Stimulated activated CD8-positive, alpha-beta memory T cell treated with anti-CD3 and anti-CD28 coated beads, Interleukin-12 subunit alpha, Interleukin-12 subunit beta, amount 100 ng/mL, for 24 hours (primary cell): Measurements from ENCODE around the gene KSR2.

ENCODE experiments used
- DNase-seq: peaks from one replicate; pipeline ENCODE4 v3.0.0-alpha.2; 2020; ENCODE audit errors: extremely low read depth

KSR2 gene

DNA sequence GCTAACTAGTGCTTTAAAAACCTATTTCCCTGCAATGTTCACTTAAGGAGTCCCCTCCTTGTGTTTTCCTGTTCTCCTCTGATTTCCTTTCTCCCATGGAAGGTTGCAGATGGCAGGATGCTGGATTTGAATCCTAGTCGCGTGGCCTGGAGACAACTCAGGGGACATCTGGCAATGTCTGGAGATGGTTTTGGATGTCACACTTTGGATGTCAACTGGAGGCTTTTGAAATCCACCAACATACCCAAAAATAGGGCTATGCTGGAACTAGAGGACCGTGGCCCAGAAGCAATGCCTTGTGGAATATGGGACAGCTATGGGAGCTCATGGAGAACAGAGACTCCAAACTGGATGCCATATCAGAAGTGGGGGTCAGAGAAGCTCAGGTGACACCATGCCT is 511.6 kb downstream of the KSR2 start:
- no peak for DNase-seq

DNA sequence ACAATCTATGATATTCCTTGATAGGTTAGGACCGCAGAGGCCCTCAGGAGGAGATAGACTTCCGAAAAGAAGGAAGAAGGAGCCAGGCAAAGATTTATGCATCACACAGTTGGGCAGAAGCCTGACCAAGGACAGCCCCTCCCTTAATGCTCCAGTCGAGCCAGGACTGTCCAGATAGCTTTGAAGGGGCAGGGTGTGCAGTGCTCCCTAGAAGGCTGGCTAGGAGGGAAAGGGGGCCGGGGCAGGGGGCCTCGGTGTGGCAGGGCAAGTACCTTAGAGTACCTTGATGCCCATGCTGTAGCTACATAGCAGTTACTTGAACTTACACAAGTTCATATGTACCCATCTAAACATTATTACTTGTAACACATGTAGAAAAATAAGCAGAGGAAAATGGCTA is 512.7 kb downstream of the KSR2 start:
- no peak for DNase-seq

DNA sequence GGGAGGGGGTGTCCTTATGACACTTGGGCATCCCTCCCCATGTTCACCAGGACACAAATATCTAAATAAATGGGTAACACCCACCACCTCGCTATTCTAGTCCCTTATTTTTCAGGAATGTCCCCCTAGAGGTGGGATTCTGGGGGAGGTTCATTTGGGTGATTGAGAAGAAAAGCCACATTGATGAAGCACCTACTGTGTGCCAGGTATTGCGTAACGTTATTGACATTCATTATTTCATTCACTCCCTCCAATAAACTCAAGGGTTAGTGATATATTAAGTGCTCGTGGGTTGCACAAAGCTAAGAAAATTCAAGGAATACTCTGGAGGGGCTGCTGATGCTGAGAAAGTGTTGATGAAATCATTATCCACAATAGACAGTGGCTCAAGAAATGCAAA is 514.8 kb downstream of the KSR2 start:
- no peak for DNase-seq

DNA sequence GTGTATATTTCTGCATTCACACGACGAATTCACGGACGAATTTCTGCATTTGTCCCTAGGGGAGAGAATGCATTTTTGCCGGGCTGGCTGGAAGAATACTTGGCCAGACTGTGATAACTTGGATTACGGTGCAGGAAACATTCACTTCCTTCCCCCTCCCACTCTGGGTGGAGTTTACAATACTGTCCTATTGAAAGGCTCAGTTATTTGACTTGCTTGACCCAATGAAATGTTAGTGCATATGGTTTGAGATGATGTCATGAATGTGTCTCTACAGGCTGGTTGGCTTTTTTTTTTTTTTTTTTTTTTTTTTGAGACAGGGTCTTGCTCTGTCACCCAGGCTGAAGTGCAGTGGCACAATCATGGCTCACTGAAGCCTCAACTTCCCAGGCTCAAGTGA is 516.7 kb downstream of the KSR2 start:
- no peak for DNase-seq

DNA sequence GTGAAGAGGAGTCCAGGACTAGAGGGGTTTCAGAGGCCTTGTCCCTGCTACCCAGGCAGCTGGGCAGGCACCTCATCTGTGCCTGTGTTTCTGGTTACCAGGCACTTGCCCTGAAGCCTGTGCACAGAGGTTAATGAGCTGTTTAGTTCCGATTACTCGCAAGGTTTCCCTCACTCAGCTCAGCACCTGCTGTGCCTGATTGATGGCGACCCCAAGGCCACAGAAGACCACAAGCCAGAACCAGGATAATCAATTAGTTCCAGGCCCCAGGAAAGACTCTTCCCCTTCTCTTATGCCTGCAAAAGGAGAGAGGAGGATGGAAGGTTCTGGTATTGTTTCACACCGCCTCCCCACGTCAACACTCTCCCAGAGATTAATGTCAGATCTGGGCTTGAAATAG is 518.6 kb downstream of the KSR2 start:
- DNase-seq = no peak

DNA sequence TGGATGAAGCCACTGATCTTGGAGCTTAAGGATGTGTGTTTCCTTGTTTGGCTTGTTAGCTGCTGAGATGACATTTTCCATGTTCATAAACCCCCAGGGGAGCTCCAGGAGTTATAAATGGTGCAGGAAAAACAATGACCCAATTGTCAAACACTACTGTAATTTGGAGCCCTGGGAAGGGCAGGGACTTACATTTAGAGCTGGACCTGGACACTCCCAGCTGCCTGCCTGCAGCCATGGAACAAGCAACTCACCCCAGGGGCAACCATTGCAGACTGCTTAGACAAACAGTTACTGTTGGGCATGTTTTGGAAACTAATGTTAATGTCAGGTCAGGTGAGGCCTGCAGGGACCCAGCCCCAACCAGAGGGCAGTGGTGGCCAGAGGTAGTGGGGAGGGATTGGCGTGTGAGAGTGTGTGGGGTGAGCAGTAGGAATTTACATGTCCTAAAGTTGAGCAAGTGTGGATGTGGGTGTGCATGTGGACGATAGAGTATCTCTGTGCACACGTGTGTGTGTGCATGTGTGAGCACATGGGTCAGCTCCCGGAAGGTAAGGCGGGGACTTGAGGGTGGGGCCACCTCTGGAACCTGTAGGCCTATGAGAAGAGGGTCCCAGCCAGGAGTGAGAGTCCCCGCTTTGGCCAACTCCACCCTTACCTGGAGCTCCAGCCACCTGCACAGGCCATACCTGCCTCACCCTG is 521.0 kb downstream of the KSR2 start:
- no peak for DNase-seq

DNA sequence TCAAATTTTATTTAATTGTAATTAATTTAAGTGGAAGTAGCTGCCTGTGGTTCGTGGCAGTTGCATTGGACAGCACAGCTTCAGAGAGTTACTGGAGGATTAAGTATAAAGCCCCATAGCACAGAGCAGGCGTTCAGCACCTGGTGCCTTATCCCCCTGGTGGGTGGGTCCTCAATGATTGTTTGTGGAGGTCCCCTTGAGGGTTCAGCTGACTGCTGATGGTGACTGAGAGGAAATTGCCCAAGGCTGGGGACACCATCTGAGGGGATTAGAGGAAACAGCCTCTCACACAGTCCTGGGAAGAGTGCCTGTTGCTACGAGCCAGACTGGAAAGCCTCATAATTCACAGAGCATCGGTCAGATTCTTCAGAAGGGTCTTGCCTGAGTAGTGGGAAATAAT is 524.0 kb downstream of the KSR2 start:
- DNase-seq = no peak

DNA sequence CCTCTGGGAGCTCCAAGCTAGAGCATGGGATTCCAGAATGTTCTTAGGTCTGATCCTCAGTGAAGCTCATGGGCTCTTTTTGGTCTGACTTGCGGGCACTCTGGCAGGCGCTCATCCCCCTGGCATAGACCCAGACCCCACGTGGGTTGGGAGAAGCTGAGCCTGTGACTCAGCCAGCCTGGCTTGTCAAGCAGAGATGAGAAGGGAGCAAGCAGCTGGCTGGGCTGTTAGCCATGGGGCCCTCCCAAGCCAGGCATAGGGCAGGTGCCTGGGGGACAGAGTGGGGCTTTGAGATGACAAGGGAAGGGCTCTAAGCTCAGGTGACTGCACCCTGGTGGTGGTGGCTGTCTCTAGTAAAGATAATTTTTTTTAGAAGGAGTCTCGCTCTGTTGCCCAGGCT is 527.0 kb downstream of the KSR2 start:
- no peak for DNase-seq

DNA sequence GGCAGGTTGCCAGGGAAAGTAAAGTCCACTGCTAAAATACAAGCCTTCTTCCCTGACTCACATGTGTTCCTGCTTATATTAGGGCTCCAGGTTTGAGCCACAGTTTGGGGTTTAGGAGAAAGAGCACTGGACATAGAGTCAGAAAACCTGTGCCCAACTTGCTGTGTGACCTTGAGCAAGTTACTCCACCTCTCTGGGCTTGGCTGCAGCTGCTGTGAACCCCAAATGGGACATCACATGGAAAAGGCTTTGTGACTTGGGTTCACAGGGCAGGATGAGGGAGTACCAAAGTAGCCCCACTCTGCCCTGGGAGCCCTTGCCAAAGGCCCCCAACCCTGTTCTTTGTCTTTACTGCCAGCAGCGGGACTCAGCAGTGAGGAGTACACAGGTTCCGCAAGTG is 528.4 kb downstream of the KSR2 start:
- DNase-seq = no peak

DNA sequence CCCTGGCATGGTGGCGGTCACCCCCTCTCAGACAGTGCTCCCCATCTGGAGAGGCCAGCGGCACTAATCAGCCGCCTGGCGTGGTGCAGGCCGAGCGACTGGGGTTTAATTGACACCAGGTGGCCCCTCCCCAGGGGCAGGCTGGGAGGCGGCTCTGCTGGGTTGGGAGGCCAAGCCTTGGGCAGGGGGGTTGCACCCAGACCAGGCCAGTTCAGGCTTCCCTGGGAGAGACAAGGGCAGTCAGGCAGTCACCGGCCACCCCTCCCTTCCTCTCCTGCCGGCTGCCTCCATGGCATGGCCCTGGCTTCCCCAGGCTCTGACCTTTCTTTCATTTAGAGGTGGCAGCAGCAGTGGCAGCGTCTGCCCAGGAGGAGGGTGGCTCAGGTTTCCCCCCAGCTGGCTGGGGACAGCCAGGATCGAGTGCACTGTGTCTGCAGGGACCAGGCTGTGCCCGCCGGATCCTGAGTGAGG is 529.2 kb downstream of the KSR2 start:
- DNase-seq = no peak

DNA sequence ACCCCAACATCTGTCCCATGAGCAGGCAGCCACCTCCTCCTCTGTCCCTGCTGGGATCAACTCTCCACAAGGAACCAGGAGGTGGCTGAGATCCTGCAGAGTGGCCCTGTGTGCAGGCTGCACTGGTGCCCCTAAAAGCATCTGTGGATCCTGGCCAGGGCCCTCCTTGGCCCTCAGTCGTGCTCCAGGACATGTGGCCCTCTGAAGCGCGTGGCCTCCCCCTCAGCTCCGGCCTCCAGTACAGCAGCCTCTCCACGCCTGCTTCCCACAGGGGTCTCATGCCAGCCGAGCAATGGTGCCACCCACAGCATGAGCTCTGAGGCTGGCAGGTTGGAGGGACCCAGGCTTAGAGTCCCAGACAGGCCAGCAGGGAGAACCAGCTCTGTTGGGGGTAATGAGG is 530.0 kb downstream of the KSR2 start:
- no peak for DNase-seq

DNA sequence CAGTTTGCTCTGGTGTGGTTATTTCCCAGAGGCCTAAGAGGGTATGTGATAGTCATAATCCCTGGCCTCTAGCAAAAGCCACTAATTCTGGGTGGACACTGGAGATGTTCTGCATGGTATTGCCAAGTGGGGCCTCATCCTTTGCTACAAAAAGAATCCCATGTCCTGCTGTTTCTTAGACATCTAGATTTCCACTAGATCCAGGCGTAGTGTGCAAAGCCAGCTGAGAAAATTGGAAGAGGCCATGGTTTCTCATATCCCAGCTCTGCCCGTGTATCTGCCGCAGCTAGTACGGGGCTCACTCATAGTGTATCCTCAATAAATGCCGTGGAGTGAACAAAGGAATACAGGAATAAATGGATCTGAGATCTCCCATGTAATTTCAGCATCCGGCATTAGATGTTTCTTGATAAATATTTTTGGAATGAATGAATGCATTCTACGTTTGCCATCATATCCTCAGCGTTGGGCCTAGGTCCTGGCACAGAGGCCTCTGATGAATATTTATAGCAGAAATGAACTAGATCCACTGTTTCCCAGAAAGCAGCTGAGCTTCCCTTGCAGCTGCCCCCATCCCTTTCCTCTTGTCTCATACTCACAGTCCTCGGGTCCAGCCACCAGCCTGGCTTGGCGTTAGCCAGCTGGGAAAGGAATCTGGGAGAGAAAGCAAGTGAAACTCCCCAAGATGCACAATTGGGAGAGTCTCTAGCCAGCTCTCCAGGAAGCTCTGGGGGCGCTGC is 531.1 kb downstream of the KSR2 start:
- DNase-seq = no peak

DNA sequence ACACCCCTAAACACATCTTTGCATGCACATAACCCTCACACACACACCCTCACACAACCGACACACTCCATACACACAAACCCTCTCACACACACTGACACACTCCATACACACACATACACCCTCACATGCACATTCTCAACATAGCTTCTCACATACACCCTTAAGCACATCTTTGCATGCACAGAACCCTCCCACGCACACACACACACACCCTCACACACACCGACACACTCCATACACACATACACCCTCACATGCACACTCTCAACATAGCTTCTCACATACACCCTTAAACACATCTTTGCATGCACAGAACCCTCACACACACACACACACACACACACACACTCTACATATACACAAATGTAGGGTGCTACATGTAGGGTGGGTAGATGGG is 534.9 kb downstream of the KSR2 start:
- no peak for DNase-seq

DNA sequence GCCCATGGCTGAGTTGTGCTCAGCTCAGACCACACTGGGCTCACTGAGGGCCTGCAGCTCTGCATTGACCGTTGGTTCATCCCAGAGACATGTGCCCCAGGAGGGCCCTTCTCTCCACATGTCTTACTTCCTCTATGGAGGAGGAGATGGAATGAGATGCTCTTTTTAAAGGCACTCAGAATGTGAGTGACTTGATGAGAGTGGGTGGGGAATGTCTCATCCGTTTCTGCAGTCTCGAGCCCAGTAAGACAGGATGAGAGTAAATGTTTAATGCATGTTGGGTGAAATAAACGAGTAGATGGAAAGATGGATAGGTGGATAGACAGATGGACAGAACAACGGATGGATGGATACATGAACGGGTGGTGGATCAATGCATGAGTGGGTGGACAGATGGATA is 538.5 kb downstream of the KSR2 start:
- DNase-seq = no peak

DNA sequence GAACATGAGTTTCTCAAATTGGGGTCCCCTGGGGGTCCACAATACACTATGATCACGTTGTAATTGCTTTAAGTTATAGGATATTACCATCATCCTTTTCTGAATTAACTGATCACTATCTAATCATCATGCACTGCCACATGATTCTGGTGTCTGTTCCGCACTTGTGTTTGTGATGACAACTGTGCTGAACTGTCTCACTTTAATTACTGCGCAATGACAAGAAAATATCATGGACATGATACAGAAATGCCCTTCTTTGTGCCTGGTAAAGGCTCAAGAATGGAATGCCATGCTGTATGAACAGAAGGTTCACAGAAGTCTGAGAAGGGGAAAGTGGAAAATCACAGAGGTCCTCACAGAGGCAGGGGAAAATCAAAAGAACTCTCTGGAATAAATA is 541.6 kb downstream of the KSR2 start:
- no peak for DNase-seq

DNA sequence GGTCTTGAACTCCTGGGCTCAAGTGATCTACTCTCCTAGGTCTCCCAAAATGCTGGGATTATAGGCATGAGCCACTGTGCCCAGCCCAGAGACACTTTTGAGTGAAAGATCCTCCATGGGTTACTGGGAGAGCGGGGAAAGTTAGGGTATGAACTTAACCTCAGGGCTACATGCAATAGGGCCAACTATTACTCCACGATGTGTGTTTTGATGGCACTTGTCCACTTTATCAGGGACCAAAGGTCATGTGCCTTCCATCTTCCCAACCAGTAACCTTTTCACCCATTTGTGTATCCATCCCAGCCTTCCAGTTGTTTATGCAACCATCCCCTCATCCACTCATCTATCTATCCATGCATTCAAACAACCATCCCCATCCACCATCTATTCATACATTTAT is 546.8 kb downstream of the KSR2 start:
- DNase-seq = no peak

DNA sequence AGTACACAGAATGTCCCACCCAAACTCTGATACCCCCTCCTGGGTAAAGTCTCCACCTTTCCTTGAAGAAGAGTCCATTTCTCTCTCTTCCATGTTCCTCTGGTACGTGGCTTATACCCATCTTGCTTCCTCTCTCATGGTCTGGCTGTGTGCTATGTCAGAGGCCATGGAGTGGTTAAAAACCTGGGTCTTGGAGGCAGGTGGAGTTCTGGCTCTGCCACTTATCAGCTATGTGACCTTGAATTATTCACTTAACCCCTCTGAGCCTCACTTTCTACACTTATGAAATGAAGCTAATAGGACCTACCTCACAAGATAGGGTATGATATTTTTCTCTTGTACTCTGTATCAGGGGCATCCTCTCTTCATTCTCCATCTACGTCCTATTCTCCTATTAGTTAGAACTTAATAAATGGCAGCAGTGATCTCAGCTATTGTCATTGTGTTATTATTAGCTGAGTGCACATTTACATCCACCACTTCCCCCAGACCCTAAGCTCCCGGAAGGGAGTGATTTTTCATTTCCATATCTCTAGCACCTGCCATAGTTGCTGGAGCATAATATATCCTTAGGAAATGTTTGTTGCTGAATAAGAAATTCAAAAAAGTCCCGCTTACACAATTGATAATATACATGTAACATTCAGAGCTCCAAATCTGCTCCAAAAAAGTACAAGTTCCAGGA is 547.6 kb downstream of the KSR2 start:
- no peak for DNase-seq

DNA sequence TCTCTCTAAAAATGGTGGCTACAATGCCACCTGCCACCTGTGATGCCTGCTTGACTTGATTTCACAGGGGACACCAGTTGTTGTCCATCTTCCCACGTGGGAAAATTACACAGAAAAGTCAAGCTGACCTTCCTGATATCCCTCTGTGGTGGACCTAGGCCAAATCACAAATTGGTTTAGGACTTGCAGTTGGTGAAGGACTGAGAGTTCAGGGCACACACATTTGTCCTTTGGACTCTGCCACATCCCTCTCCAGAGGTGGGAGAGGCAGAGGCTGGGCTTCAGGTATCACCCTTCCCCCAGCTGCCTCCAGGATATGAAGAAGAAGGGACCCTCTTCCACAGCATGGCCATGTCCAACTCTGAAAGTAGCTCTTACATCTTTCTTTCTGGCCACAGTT is 551.8 kb downstream of the KSR2 start:
- no peak for DNase-seq

DNA sequence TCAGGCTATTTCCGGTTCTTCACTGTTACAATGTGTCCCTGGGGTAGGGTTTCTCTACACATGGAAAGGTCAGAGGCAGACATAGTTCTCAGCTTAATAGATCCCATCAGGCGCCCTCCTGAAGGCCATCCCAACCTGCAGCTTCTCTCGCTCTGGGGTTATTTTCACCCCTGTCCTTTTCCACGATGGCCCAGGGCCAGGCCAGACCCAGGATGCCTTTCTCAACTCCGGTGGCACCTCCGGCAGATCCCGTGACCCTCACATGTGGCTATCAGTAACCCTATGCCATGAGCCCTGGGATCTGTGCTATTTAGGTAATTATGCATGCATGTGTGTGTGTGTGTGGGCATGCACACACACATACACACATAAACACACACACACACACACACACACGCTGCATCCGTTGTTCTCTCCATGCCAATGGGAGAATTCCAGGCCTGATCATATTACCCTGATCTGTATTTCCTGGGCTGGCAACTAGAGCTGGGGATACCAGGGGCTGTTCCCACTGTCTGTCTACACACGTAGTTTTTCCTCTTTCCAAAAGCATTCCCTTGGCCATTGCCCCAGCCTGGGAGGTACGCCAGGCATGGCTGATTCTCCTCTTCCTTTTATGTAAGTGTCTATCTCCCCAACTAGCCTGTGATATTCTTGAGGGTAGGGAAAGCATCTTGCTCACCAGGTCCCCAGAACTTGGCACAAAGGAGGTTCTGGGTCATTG is 556.2 kb downstream of the KSR2 start:
- DNase-seq = no peak

DNA sequence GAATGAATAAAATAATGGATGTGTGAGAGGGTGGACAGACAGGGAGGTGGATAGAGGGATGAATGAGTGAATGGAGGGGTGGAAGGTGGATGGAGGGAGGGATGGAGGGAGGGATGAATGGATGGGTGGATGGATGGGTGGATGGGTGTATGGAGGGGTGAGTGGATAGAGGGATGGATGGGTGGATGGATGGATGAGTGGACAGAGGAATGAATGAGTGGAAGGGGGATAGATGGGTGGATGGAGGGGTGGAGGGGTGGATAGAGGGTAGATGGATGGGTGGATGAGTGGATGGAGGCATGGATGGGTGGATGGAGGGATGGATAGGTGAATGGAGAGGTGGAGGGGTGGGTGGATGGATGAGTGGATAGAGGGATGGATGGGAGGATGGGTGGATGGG is 559.5 kb downstream of the KSR2 start:
- DNase-seq = no peak

DNA sequence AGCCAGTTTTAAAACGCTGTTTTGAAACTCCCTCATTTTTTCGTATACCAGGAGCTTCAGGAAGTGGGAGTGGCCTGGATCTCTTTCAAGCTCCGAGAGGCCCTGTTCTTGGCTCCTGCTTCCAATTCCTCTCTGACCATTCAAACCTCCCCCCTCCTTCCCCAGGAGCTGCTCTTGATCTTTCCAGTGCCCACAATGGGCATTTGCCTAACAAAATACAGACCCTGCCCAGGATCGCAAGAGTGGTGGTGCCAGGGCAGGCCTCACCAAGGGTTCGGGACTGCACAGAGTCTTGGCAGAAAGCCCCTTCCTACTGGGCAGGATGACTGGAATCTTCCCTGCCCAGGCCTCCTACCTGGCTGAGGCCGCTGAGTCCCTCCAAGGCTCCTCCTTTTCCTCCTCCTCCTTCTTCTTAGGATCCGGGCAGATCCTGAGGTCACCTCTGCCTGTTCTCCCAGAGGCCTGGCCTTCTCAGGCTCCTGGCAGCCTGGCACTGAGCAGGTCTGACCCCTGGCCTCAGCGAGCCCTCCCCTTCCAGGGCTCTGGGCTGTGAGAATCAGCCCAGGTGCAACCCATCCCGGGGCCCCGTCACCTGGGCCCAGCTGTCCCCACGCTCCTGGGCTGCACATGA is 560.5 kb downstream of the KSR2 start:
- DNase-seq = no peak

DNA sequence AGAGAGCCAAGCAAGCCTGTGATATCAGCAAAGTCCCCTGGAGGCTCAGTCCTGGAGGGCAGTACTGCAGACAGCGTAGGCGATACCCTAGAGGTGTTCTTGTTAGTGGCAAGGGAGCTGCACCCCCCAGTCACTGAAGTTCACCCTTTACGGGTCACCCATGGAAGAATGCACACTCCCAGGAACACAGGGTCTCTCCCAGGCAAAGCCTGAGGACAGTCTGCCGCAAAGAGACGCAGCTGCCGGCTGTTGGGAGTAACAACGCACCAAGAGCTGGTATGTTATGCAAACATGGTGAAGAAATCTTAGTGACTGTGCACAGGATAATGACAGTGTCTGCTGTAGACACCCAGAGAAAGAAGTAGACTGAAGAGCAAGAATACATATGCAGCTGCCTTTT is 563.9 kb downstream of the KSR2 start:
- no peak for DNase-seq
